ENCODE data around the gene FCGR2B.

DNA sequence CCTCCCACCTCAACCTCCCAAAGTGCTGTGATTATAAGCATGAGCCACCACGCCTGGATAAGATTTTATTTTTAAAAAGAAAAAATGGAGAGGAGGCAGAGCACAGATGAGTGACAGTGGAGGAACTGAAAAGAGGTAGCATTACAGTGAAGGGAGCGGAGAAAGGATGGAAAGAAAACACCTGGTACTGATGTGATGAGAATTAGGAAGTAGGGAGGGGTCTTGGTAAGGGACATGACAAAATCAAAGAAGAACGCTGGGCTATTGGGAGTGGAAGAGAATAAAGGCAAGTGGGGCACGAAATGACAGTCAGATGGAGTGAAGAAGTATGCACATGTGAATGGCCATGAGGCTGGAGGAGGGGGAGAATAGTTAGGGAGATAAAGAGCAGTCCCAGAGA is 46.4 kb downstream of the FCGR2B start:
- TF ChIP-seq, protein P1, sequence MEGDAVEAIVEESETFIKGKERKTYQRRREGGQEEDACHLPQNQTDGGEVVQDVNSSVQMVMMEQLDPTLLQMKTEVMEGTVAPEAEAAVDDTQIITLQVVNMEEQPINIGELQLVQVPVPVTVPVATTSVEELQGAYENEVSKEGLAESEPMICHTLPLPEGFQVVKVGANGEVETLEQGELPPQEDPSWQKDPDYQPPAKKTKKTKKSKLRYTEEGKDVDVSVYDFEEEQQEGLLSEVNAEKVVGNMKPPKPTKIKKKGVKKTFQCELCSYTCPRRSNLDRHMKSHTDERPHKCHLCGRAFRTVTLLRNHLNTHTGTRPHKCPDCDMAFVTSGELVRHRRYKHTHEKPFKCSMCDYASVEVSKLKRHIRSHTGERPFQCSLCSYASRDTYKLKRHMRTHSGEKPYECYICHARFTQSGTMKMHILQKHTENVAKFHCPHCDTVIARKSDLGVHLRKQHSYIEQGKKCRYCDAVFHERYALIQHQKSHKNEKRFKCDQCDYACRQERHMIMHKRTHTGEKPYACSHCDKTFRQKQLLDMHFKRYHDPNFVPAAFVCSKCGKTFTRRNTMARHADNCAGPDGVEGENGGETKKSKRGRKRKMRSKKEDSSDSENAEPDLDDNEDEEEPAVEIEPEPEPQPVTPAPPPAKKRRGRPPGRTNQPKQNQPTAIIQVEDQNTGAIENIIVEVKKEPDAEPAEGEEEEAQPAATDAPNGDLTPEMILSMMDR (IDR thresholded peaks at IDR 0.05 in 4 of 5, conservative IDR thresholded peaks at IDR 0.05 in 1 of 5) = no peak
- TF ChIP-seq POLR2A (IDR thresholded peaks at IDR 0.05) = no peak
